ENCODE data around the gene CCDC157.

- TF ChIP-seq CTCF (IDR thresholded peaks at IDR 0.05) (no peak), POLR2A (IDR thresholded peaks at IDR 0.05) (no peak)
Observed at GRCh38 chr22:30398685-30399680, 42.2 kb downstream of the CCDC157 start.
